NB4 (cell line): ENCODE data around the gene C2CD2L.

ENCODE experiments used
- CTCF ChIP-seq: IDR thresholded peaks from one replicate; pipeline ENCODE4 v1.5.1; 2012; ENCODE audit warnings: low read depth, low read length
- MAX ChIP-seq: IDR thresholded peaks from 2 replicates; pipeline ENCODE4 v1.6.1; 2011; ENCODE audit warnings: low read depth, low read length
- POLR2A ChIP-seq: IDR thresholded peaks from 2 replicates; pipeline ENCODE4 v1.6.1; 2011; ENCODE audit warnings: mild to moderate bottlenecking; ENCODE audit not compliant: insufficient read length; ENCODE audit errors: extremely low read depth

GRCh38 chr11:119126675-119127268 lies 19.6 kb downstream of the C2CD2L start:
- no peak for TF ChIP-seq POLR2A
- no peak for TF ChIP-seq CTCF
- TF ChIP-seq MAX: no peak
